ENCODE data around the gene SPRED2.
A peak's percentile ranks its signal among the peaks of the same experiment; 100 is the strongest.

Gene SPRED2

DNA sequence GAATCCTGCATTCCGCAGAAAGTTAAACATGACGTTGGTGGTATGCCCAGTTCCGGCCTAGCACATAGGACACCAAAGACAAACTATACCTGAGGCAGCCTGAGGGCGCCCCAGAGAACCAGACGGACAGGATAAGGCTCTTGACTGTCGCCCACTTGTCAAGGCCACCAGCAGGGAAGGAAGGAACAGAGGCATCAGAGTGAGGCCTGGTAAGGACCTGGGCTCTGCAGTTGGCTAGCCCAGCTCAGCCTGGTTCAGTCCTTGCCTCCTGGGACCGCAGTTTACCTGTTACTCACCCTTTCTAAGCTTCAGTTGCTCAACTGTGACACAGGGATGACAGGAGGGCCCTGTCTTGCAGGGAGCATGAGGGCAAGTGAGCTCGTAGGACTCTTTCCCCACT is 122.7 kb downstream of the SPRED2 start:
- DNase-seq (ENCODE audit: low read depth), result no peak

GRCh38 chr2:65305934-65306333 is 126.5 kb downstream of the SPRED2 start:
- no peak for DNase-seq (ENCODE audit: low read depth)

- peak; percentile 79 for DNase-seq (ENCODE audit: low read depth)
These were observed 131.4 kb downstream of the SPRED2 start for GRCh38 chr2:65300761-65301711.

- DNase-seq (ENCODE audit: low read depth), result peak; percentile 72
These were observed 132.2 kb downstream of the SPRED2 start for GRCh38 chr2:65300134-65300760.

DNA sequence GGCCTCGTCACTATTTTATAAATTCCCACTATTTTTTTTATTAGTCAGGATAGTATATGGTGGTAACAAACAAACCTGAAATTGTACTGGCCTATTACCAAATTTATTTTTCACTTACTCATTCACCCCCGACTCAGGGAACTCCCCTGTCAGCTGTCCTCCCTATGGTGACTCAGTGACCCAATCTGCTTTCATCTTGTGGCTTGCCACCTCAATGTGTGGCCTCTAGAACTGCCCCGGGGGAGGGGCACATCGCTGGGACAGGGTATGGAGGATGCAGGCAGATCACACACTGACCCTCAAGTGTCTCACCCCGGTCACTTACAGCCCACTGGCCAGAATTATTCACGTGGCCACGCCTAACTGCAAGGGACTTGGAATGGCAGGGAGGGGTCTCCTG is 133.2 kb downstream of the SPRED2 start:
- no peak for DNase-seq (ENCODE audit: low read depth)

GRCh38 chr2:65298089-65298488 is 134.3 kb downstream of the SPRED2 start:
- no peak for DNase-seq (ENCODE audit: low read depth)

DNA sequence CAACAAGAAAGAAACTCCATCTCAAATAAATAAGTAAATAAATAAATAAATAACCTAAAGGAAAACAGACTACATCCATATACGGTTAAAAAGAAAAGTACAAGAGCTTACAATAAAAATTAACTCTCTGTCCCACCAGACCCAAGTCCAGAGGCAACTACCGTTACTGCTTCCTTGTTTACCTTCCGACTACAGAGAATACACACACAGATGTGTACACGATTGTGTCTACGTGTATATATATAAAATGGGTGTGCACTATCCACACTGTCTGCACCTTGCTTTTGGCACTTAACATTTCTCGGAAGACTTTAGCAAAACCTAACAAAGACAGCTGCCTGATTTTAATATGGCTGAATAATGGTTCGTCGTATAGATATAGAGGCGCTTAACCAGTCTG is 134.9 kb downstream of the SPRED2 start:
- DNase-seq (ENCODE audit: low read depth), result no peak

GRCh38 chr2:65296971-65297370 is 135.4 kb downstream of the SPRED2 start:
- DNase-seq (ENCODE audit: low read depth), result no peak

- no peak for DNase-seq (ENCODE audit: low read depth)
These were observed 137.7 kb downstream of the SPRED2 start for GRCh38 chr2:65294701-65295100.

GRCh38 chr2:65294136-65294535 is 138.3 kb downstream of the SPRED2 start:
- no peak for DNase-seq (ENCODE audit: low read depth)

DNA sequence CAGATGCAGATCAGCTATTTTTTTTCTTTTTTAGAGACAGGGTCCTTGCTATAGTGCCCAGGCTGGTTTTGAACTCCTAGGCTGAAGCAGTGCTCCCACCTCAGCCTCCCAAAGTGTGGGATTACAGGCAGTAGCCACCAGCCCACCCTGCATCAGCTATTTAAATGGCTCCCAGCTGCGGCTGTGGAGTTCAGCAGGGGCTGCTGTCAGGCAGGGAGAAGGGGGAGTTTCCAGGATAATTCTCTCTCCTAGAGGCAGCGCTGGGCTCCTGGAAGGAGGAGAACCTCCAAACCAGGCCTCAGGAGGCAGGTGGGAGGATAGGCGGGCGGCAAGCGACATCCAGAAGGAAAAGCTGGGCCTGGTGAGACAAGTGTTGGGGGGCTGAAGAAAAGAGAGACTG is 139.0 kb downstream of the SPRED2 start:
- no peak for DNase-seq (ENCODE audit: low read depth)

GRCh38 chr2:65292461-65293011 is 139.9 kb downstream of the SPRED2 start:
- no peak for DNase-seq (ENCODE audit: low read depth)

DNA sequence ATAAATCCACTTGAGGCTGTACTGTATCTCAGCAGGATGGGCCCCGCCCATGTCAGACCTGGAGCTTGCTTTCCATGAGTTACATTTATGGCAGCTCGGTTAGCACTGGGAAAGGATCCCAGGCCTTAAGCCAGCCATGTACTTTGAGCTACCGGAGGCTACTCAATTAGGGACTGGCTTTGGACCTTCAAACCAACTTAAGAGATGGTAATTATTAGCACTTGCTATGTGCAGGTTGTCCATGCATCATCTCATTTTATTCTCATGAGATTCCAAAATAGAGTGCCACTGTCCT is 140.3 kb downstream of the SPRED2 start:
- no peak for DNase-seq (ENCODE audit: low read depth)

DNA sequence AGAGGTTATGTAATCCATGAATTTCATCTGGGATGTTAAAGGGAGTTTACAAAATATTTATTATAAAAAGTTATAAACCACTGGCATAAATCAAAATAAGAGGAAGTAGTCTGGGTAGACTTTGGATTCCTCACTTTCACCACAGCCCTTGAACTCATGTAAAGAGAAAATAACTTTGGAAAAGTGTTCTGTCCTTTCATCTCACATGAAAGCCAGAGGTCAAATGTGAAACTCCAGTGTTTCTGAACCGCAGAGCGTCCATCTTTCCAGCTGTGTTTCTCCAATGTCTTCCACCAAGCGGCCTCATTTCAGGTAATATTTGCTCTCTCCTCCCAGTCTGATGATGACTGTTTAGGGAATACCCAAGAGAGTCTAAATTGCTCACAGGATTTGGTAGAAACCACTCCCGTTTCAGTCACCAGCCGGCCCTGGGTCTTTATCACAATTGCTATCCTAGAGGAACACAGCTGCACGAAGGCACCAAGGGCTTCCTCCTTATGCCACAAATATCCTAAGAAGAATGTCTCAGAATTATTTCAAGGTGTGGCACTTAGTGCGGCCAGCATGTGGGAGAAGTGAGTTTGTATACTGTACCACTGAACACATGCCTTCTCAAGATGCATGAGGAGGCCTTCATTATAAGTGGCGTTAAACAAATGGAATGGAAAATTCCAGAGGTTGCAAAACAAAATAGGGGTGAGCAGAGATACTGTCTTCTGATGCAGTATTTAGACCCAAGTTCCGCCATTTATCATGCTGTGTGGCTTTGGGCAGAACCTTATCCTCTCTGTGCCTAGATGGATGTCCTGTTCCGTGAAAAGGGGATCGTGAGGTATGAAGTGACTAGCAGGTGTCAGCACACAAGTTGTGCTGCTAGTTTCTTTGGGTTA is 140.9 kb downstream of the SPRED2 start:
- DNase-seq (ENCODE audit: low read depth), result no peak

- no peak for DNase-seq (ENCODE audit: low read depth)
These were observed 145.0 kb downstream of the SPRED2 start for GRCh38 chr2:65287364-65287763.

DNA sequence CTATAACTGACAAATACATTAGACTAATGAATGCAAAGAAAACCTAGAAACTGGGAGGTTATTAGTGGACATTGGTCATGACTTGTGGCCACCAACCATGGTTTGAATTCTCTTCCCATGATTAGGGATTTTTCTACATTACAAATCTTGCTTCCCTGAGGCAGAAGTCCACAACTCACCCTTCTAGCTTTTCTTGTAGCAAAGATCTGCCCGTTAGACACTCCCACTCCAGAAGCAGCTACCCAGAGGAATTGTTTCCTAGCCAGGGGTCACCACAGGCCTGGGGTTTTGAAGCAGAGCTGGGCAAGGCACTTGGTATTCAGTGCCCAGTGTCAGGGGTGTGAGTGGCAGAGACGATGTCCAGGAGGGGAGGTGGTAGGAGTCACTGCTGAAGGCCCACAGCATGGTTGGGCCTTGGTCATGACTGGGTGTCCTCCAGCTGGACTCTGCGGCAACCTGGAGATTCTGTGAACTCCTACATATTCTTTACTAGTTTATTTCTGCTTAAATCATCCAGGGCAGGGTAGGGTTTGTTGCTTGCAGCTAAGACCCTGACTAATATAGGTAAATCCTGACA is 149.8 kb downstream of the SPRED2 start:
- DNase-seq (ENCODE audit: low read depth), result no peak

GRCh38 chr2:65281627-65282351 is 150.6 kb downstream of the SPRED2 start:
- peak; percentile 29 for DNase-seq (ENCODE audit: low read depth)

DNA sequence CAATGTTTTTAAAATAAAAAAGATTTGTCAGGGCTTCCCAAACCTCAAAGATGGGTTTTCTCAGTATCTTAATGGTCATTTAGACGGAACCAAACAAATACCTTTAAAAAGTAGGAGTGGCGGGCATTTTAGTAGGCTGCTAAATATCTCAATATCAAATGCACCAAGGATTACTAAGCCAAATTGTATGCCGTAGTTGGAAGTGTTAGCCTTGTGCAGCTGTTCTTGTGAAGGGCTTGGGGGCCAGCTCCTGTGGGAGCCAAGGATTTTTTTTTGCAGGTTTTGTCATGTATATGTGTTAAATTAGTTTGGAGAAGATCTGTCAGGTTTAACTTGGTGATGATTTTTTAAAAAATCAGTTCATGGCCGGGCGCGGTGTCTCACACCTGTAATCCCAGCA is 152.6 kb downstream of the SPRED2 start:
- no peak for DNase-seq (ENCODE audit: low read depth)

- peak; percentile 54 for DNase-seq (ENCODE audit: low read depth)
These were observed 153.8 kb downstream of the SPRED2 start for GRCh38 chr2:65278531-65278981.

- DNase-seq (ENCODE audit: low read depth), result peak; percentile 52
These were observed 154.5 kb downstream of the SPRED2 start for GRCh38 chr2:65277791-65278483.

DNA sequence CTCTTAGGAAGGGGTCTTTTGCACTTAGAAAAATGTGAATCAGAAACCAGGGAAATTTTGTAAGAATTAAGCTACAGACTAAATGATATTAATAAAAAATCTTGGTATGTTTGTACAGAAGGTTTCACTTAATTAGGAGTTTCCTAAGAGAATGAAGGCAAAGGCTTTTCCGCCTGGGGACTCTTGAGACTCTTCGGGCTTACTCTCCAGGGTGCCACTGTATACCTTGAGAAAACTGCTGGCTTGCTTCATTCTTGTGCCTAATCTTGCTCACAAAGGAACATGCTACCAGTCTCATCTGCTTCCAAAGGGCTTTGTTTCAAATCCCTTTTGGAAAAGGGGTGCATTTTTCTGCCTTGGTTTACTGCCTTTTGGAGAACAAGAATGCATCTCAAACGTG is 155.3 kb downstream of the SPRED2 start:
- DNase-seq (ENCODE audit: low read depth), result no peak
